ENCODE results near the gene LGR6. TPM values are rescaled to one million over a fixed set of nuclear protein-coding genes. Genes with fewer than 3 reads are reported as not detected.

The LGR6 gene
- total and polyA plus RNA-seq, 2 of the 8 experiments (the other 6 are each of a cell fraction or from before 2014, with no cell fraction given) = 0.50 to 1.0 TPM

- ChIA-PET POLR2A (ENCODE audit: partially characterized antibody) (interaction anchor here (0.9 kb wide), 1 partner anchor 69 kb away, joined by 3 read pairs; no protein-coding TSS in a partner anchor), CTCF (ENCODE audit: partially characterized antibody) (interaction anchor here (0.6 to 3.1 kb wide), 10 partner anchors 9 to 1112 kb away, joined by 3 to 10 read pairs (median 4); partner anchors contain the start of gene LGR6)
- H3K23ac ChIP-seq (ENCODE audit: insufficient read length) = no peak overlapping the region
- no peaks in the 10 kb centered on the region for H3K9me3 ChIP-seq (ENCODE audit: insufficient read depth in 2 of 2, low read depth in 1 of 2, low read length in 1 of 2)
- H3K79me2 ChIP-seq (ENCODE audit: control insufficient read depth in 1 of 2, insufficient read depth in 2 of 2, low read length in 2 of 2) = no peaks in the 10 kb centered on the region
- no peak overlapping the region for H2BK15ac ChIP-seq (ENCODE audit: low read length)
- H3K27ac ChIP-seq (ENCODE audit: low read depth, low read length) = no peak overlapping the region
- WGBS, 2 experiments (ENCODE audit: extremely low coverage in 1 of 2, insufficient coverage in 1 of 2, insufficient read length in 1 of 2, insufficient replicate concordance in 2 of 2, low coverage in 1 of 2, low lambda C conversion rate in 2 of 2, missing lambda C conversion rate in 1 of 2) = 96% methylated on average over 4 of the region's 4 CpGs; no CpG with 5 or more reads in 1 of the 2 experiments
- no peak overlapping the region for H2BK12ac ChIP-seq (ENCODE audit: low read depth, low read length)
- H2BK20ac ChIP-seq (ENCODE audit: low read length) = no peak overlapping the region
- no peak overlapping the region for H3K14ac ChIP-seq (ENCODE audit: insufficient read length)
- no peak overlapping the region for H3K4me2 ChIP-seq (ENCODE audit: insufficient read depth in 1 of 2, low read depth in 2 of 2, low read length in 2 of 2)
- no peak overlapping the region for H3K4me3 ChIP-seq (ENCODE audit: extremely low read depth in 1 of 4, insufficient read depth in 2 of 4, low read depth in 3 of 4, low read length in 4 of 4)
- no peaks in the 10 kb centered on the region for H3K4me1 ChIP-seq (replicated peaks in 1 of 4; ENCODE audit: control insufficient read depth in 3 of 4, insufficient read depth in 4 of 4, low read length in 3 of 4)
- H4K20me1 ChIP-seq (replicated peaks in 1 of 2; ENCODE audit: control insufficient read depth in 1 of 2, insufficient read depth in 2 of 2, low read length in 2 of 2) = no peaks in the 10 kb centered on the region
- H2BK120ac ChIP-seq (replicated peaks; ENCODE audit: low read depth, low read length) = no peak overlapping the region
- no peaks in the 10 kb centered on the region for H3K27me3 ChIP-seq (replicated peaks in 1 of 4; ENCODE audit: control insufficient read depth in 3 of 4, extremely low read depth in 1 of 4, insufficient read depth in 3 of 4, low read length in 3 of 4)
- H4K5ac ChIP-seq (ENCODE audit: insufficient read length, low read depth, low read length) = no peak overlapping the region
- no peak for DNase-seq (ENCODE audit: low read depth in 1 of 2, low spot score in 2 of 2)
- H3K56ac ChIP-seq (replicated peaks; ENCODE audit: insufficient read length, low read depth, low read length) = no peak overlapping the region
- no peak overlapping the region for H2BK5ac ChIP-seq (ENCODE audit: low read depth, low read length)
- no peaks in the 10 kb centered on the region for H3K79me1 ChIP-seq (ENCODE audit: low read depth, low read length)
- no peaks in the 10 kb centered on the region for H3K23me2 ChIP-seq (ENCODE audit: low read depth, low read length)
- H3K18ac ChIP-seq (ENCODE audit: extremely low read depth, low read length) = no peak overlapping the region
- no peak overlapping the region for H3K4ac ChIP-seq (replicated peaks; ENCODE audit: insufficient read length, low read depth, low read length)
- H2AFZ ChIP-seq (ENCODE audit: low read length) = no peak overlapping the region
- H4K91ac ChIP-seq (replicated peaks; ENCODE audit: insufficient read length, low read length) = no peak overlapping the region
- no peak overlapping the region for H2AK5ac ChIP-seq (ENCODE audit: low read depth, low read length)
- no peak overlapping the region for H3K9ac ChIP-seq (replicated peaks in 1 of 4; ENCODE audit: extremely low read depth in 1 of 4, low read depth in 3 of 4, low read length in 3 of 4)
- no peak for FAIRE-seq
- H3K36me3 ChIP-seq (ENCODE audit: control insufficient read depth in 2 of 4, insufficient read depth in 4 of 4, low read length in 3 of 4) = no peaks in the 10 kb centered on the region
- H4K8ac ChIP-seq (ENCODE audit: extremely low read depth, insufficient read depth, low read length) = no peak overlapping the region
- TF ChIP-seq SIN3A (conservative IDR thresholded peaks at IDR 0.05 in 1 of 2, IDR thresholded peaks at IDR 0.05 in 1 of 2; ENCODE audit: low read depth in 1 of 2, low read length in 2 of 2) (no peak), RXRA (IDR thresholded peaks at IDR 0.05; ENCODE audit: insufficient read depth, low read depth, low read length) (no peak), SP1 (IDR thresholded peaks at IDR 0.05; ENCODE audit: low read depth, low read length) (no peak), PHF8 (conservative IDR thresholded peaks at IDR 0.05; ENCODE audit: low read depth, low read length) (no peak), POLR2A (IDR thresholded peaks at IDR 0.05; ENCODE audit: control extremely low read depth in 1 of 2, low read depth in 2 of 2, low read length in 2 of 2) (no peak), BACH1 (IDR thresholded peaks at IDR 0.05; ENCODE audit: low read length) (no peak), RBBP5 (IDR thresholded peaks at IDR 0.05; ENCODE audit: borderline replicate concordance, low read depth, low read length) (no peak), NRF1 (IDR thresholded peaks at IDR 0.05; ENCODE audit: low read depth, low read length) (no peak), TEAD4 (IDR thresholded peaks at IDR 0.05; ENCODE audit: low read depth, low read length) (no peak), EP300 (IDR thresholded peaks at IDR 0.05; ENCODE audit: borderline replicate concordance in 1 of 2, low read depth in 2 of 2, low read length in 2 of 2) (no peak), USF2 (IDR thresholded peaks at IDR 0.05; ENCODE audit: low read length) (no peak), SP2 (IDR thresholded peaks at IDR 0.05; ENCODE audit: low read length) (no peak), SP4 (IDR thresholded peaks at IDR 0.05; ENCODE audit: low read length) (no peak), TCF12 (IDR thresholded peaks at IDR 0.05; ENCODE audit: low read depth, low read length) (no peak)
Observed at GRCh38 chr1:202323731-202324130, 130.1 kb downstream of the LGR6 start.
